NCI-H2227 (cell line): ENCODE data around the gene NLRP5.
A peak's percentile ranks its signal among the peaks of the same experiment; 100 is the strongest.
"Not testable (repeated sequence)": the region's sequence is repeated elsewhere in the genome, so short reads cannot be mapped to it uniquely, and the experiment has no call there.

Source experiments
- DNase-seq: peaks from one replicate; lab custom pipeline; 2025; ENCODE audit not compliant: unreplicated experiment; lab: John Stamatoyannopoulos, UW

NLRP5 gene

DNA sequence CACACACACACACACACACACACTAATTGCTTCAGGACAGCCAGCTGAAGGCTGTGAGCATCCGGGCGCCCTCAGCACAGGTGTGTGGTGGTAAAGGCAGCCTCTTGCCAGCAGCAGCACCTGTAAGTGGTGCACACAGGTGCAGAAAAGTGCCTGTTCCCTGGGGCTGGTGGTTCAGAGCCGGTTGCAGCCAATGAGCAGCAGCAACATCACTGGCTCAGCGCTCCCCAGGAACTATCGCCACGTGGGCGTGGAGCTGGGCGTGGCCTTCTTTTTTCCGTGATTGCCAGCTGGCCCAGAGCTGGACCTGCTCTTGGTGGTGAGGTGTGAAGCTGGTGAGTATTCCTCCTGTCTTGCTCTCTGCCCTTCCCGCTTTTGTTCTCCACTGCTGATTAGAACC, at the start of gene NLRP5:
Gene NLRP5, plus strand, starts transcription at position 289 of the 400 bp plus-strand sequence.
- no peak for DNase-seq

DNA sequence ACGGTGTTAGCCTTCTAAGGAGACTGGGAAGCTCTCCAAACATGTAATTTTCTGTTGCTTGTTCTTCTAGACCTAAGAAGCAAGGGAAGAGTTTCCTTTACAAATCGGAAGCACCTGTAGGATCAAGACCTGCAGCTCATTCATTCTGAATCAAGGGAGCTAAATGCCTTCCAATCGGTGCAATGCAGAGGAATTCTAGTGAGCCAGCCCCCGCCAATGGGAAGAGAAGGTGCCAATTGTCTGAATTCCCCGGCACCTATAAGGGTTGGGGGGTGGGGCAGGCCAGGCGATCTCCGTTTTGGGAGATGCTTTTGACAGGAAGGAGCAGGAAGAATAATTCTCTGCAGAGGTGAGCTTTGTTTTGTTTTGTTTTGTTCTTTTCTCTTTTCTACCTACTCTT, 47.4 kb upstream of the NLRP5 start:
- DNase-seq = no peak

DNA sequence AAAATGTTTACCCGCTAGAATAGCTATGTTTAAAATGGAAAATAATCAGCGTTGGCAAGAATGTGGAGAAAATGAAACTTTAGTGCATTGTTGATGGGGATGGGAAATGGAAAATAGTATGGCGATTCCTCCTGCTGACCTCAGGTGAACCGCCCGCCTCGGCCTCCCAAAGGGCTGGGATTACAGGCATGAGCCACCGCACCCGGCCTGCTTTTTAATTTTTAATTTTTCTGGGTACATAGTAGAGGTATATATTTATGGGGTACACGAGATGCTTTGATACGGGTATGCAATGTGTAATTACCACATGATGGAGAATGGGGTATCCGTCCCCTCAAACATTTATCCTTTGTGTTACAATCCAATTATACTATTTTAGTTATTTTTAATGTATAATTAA, 46.3 kb upstream of the NLRP5 start:
- no peak for DNase-seq

DNA sequence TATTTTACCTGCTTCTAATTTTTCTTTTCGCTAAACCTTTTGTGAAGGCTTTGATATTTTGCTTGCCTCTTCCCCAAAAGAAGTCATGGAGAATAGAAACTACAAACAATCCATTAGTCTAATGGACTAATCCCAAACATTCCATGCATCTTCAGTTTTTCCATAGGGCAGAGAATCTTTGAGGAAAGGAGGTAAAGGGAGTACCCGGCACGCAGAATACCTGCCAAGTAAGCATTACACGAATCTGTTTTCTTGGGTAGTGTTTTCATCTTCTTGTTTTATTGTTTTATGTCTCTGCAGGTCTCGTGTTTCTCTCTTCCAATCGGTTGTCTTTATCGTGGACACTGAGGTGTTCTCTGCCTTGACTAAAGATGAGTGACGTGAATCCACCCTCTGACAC, 39.0 kb upstream of the NLRP5 start, which contains the start of gene NLRP8:
Gene NLRP8, plus strand, starts transcription at position 301 of the 400 bp plus-strand sequence.
- no peak for DNase-seq

DNA sequence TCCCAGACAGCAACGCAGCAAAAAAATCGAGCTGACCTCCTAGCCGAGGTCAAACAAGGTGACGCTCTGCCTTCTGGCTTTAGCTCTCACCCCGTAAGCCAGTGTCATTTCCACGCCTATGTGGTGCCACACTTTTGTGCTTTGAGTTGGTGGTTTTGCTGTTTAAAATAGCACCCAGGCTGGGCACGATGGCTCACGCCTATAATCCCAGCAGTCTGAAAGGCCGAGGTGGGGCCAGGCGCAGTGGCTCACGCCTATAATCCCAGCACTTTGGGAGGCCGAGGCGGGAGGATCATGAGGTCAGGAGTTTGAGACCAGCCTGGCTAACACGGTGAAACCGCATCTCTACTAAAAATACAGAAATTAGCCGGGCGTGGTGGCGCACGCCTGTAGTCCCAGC, 36.0 kb upstream of the NLRP5 start:
- DNase-seq = not testable (repeated sequence)

DNA sequence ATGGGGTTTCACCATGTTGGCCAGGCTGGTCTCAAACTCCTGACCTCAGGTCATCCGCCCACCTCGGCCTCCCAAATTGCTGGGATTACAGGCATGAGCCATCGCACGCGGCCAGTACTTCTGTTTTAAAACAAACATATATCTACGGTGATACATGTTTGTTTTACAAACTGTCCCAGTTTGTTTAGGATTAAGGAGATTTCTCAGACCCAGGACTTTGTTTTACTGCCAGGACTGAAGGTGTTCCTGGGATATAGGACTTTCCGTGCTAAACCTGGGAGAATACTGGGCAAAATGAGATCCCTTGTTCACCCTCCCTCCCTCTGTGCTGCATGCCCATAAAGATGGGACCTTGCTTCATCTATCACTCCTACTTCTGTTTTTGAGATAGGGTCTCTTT, 30.1 kb upstream of the NLRP5 start:
- DNase-seq = no peak

DNA sequence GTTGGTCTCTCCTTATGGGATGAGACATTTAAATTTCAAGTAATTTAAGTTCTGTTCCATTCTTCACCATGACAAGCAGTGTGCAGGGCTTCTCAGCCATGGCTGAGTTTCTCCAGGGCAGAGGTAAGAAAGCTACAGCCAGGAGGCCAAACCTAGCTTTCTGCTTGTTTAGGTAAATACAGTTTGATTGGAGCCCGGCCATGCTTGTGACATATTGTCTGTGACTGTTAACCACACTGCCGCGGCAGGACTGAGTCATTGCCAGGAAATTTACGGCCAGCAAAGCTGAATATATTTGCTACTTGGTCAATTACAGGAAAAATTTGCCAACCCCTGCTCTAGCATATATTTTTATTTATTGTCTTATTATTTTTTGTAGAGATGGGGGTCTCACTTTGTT, 28.2 kb upstream of the NLRP5 start:
- DNase-seq = no peak

DNA sequence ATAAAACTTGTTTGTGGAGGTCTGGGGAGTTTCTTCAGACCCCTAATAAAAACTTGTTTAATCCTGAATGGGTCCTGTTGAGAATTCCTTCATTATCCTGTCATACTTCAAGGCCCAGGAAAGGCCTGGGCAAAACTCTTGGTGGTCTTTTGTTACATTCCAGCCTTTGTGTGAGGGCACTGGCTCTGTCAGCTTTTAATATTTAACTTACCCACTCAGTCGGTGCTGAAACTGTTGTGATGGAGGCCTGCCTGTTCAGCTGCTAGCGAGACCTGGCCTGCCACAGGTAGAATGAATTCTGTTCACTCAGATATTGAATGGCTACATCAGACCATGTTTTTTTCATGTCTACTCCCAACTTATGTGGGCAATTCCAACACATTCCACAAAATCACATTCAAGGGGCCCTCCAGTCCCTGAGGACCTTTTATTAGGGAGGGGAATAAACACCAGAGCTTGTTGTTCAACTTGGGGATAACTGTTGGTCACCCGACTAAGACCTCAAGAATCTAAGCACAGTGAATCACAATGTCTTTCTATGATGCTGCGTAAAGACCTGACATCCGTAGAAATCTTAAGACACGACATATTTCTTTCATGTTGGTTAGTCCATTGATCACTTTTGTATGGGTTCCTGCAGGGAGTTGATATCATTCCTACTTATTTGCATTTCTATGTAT, 26.4 kb upstream of the NLRP5 start:
- DNase-seq = no peak

DNA sequence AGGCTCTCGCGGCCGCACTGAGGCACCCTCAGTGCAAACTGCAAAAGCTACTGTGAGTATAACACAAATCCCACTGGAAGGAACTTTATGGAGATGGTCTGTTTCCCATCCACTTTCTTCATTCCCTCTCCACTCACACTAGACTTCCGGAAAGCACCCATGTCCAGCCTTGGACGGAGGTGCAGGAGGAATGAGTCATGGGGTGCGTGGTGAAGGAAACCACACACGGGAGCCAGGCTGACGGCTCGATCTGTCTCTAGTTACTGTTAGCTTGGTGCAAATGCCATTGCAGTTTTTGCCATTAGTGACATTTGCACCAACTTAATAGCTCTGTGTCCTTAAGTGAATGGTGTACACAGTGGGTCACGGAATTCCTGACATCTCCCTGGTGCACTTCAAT, 24.4 kb upstream of the NLRP5 start:
- no peak for DNase-seq

DNA sequence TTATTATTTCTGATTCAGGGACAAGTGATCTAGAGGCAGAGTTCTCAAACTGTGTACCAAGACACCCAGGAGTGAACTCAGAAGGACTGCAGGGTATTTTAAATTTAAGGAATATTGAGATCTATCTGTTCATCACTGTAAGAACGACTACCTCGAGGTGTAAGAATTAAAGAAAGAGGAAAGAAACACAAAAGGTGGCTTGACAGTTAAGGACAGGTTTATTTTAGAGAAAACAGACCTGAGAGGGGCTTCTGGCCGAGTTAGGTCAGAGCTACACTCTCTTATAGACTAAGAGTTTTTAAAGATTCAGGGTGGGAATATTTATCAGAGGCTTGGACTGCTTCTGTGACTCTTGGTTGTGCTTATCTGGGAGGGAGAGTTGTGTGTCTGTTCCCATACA, 12.6 kb upstream of the NLRP5 start:
- DNase-seq = no peak

DNA sequence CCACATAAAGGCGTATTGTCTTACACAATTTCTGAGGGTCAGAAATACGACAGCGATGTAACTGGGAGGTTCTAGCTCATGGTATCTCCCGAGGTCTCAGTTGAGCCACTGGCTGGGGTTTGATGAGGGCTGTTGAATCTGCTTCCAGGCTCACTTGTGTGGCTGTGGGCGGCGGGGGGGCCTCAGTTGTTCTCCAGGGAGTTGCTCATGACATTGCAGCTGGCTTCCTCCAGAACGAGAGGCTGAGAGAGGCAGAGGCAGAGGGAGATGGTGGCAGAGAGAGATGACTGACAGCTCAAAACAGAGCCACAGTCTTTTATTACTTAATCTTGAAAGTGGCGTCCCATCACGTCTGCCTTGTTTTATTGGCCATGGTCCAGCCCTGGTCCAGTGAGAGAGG, 6.2 kb upstream of the NLRP5 start:
- no peak for DNase-seq

DNA sequence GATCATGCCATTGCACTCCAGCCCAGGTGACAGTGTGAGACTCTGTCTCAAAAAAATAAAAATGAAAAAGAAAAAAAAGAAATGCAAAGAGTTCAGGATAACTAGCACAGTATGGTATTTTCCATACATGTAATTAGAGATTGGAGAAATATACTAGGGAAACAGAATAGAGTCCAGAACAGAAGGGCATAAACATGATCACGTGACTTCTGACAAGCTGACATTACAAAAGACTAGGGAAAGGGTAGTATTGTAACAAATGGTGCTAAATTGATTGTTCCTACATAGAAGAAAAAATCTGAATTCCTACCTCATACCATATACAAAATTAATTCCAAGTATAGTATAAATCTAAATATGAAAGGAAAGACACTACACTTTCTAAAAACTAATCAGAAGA, 1.3 kb upstream of the NLRP5 start:
- no peak for DNase-seq

DNA sequence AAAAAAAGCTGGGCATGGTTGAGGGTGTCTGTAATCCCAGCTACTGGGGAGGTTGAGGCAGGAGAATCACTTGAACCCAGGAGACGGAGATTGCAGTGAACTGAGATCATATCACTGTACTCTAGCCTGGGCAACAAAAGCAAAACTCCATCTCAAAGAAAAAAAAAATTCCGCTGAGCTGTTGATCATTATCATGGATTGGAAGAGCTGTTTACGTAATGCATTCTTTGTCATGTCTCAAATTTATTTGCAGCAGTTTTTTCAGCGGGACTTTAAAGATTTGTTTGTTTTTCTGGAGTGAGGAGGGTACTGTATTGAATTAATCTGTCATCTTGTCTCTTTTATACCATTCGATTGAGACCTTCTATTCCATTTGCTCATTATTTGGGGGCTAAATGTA, 4.3 kb downstream of the NLRP5 start:
- no peak for DNase-seq

DNA sequence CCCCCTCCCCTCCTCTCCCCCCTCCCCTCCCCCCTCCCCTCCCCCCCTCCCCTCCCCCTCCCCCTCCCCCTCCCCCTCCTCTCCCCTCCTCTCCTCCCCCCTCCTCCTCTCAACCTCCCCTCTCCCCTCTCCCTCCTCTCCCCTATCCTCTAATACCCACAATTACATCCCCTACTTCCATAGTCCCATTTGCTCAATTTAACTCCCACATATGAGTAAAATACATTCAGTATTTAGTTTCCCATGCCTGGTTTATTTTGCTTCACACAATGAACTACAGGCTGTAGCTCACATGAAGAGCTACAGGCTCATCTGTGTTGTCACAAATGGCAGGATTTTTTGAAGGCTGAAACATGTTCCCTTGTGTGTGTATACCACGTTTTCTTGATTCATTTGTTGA, 6.9 kb downstream of the NLRP5 start:
- no peak for DNase-seq

DNA sequence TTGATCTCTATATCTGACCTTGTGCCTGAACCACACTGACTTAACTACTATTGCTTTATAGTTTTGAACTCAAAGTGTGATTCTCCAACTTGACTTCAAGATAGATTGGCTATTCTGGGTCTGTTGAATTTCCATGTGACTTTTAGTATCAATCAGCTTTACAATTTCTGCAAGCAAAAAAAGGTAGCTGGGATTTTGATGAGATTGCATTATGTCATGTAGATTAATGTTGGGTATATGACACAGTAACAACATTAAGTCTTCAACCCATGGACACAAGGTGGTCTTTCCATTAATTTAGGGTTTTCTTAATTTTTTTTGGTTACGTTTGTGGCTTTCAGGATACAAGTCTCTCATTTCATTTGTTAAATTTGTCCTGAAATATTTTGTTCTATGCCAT, 28.2 kb downstream of the NLRP5 start:
- no peak for DNase-seq

DNA sequence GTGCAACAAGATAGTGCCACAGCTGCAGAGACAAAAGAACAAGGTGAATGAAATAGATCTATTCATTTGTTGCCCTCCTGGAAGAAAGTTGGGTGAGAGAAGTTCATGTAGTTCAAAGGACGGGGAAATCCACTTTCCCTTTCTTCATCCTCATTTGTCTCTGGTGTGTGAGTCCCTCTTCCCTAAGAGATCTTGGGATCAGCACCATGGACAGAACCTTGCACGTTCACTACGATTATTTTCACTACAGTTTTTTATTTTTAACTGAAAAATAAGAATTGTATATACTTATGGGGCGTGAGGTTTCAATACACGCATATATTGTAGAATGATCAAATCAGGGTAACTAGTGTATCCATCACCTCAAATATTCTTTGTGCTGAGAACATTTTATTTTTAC, 29.2 kb downstream of the NLRP5 start:
- no peak for DNase-seq

DNA sequence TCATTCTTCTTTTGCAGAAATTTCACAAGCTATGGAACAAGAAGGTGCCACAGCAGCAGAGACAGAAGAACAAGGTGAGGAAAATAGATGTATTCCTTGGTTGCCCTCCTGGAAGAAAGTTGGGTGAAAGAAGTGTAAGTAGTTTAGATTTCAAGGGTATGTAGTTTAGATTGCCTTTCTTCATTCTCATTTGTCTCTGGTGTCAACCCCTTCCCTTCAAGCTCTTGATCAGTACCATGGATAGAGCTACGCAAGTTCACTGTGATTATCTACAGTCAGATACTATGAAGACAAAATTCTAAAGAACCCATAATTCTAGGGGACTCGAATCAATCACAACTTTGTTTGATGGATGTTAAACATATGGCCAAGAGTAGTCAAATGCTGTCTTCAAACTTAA, 32.8 kb downstream of the NLRP5 start:
- DNase-seq = not testable (repeated sequence)

DNA sequence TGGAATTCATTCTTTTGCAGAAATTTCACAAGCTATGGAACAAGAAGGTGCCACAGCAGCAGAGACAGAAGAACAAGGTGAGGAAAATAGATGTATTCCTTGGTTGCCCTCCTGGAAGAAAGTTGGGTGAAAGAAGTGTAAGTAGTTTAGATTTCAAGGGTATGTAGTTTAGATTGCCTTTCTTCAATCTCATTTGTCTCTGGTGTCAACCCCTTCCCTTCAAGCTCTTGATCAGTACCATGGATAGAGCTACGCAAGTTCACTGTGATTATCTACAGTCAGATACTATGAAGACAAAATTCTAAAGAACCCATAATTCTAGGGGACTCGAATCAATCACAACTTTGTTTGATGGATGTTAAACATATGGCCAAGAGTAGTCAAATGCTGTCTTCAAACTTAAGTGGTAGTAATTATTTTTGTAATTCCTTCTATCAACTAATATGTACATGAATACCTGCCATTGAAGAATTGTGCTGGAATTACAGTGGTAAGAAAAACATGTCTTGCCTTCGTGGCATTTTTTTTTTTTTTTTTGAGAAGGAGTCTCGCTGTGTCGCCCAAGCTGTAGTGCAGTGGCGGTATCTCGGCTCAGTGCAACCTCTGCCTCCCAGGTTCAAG, 33.9 kb downstream of the NLRP5 start:
- DNase-seq = not testable (repeated sequence)

DNA sequence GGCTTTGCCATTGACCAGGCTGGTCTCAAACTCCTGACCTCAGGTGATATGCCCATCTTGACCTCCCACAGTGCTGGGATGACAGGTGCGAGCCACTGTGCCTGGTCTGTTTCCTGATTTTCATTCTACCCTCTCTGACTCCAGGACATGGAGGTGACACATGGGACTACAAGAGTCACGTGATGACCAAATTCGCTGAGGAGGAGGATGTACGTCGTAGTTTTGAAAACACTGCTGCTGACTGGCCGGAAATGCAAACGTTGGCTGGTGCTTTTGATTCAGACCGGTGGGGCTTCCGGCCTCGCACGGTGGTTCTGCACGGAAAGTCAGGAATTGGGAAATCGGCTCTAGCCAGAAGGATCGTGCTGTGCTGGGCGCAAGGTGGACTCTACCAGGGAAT, 40.2 kb downstream of the NLRP5 start:
- no peak for DNase-seq

DNA sequence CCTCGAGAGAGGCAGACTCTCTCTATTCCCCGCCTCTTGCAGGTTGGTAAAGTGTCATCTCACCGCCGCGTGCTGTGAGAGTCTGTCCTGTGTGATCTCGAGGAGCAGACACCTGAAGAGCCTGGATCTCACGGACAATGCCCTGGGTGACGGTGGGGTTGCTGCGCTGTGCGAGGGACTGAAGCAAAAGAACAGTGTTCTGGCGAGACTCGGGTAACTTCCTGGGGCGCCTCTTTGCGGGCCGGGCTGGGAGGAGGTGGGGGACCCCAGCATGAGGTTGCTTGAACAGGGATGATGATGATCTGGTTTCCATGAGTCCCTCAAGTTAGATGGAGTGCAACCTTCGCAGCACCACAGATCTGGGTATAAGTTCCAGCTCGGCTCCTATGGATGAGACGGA, 67.0 kb downstream of the NLRP5 start:
- DNase-seq = no peak

DNA sequence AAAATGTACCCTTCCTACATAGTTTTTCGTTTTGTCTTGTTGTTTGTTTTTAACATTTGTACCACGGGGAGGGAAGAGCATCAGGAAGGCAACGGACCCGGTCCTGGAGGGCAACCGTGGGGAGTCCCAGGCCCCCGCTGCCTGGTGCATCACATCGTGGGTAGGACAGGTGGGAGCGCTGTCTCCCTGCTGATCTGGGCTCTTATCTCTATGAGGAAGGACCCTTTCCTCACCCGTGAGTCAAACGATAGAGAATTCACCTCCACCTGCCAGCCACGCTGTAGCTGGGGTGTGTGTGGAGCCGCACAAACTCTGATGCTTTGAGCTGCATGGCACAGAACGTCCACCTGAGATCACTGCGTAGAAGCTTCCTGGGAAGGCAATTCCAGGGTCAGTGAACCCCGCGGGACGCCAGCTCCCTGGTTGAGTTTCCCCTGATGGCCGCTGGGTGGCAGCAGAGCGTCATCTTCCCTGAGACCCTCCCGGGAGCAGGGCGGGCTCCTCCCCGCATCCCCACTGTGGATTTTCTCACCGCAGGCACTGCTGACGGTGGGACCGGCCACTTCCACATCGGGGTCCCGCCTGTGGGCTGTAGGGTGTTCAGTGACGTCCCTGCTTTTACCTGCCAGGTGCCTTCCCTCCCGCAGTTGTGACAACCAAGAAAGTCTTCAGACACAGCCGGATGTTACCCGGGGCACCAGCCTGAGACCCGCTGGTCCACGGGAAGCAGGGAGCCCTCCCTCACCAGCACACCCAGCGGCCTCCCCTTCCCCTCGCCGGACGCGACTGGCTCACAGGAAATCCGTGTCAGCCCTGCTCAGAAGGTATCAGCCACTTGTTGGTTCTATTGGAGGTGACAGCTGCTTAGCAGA, 79.8 kb downstream of the NLRP5 start:
- DNase-seq = peak; percentile 94

DNA sequence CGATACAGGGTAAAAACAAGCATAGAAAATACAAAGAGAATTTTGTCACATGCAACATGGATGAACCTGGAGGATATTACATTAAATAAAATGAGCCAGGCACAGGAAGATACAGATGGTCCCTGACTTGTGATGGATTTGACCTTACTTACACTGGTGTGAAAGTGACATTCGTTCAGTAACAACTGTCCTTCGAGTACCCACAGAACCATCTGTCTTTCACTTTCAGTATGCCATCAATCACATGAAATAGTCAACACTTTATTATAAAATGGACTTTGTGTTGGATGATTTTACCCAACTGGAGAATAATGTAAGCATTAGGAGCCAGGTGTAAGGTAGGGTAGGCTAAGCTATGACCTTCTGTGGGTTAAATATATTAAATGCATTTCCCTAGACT, 83.1 kb downstream of the NLRP5 start:
- DNase-seq = no peak
